ENCODE measurements around the gene VSTM2L.
"Not testable (repeated sequence)": the region's sequence is repeated elsewhere in the genome, so short reads cannot be mapped to it uniquely, and the experiment has no call there.

VSTM2L gene

GRCh38 chr20:37963483-37963882, 60.6 kb downstream of the VSTM2L start:
- DNase-seq (ENCODE audit: low spot score): not testable (repeated sequence)

GRCh38 chr20:37968841-37969401, 66.0 kb downstream of the VSTM2L start:
- DNase-seq (ENCODE audit: low spot score): peak; percentile 71

- no peak for DNase-seq (ENCODE audit: low spot score)
Observed at GRCh38 chr20:37969949-37970855, 67.3 kb downstream of the VSTM2L start.

GRCh38 chr20:37970856-37971245, 67.9 kb downstream of the VSTM2L start:
- DNase-seq (ENCODE audit: low spot score): no peak

- no peak for DNase-seq (ENCODE audit: low spot score)
Observed at GRCh38 chr20:37971561-37972127, 68.7 kb downstream of the VSTM2L start.

GRCh38 chr20:37972256-37973058, 69.5 kb downstream of the VSTM2L start:
- no peak for DNase-seq (ENCODE audit: low spot score)

GRCh38 chr20:37973059-37973910, 70.4 kb downstream of the VSTM2L start:
- no peak for DNase-seq (ENCODE audit: low spot score)

GRCh38 chr20:37976887-37977286, 74.0 kb downstream of the VSTM2L start:
- peak; percentile 49 for DNase-seq (ENCODE audit: low spot score)

- DNase-seq (ENCODE audit: low spot score): no peak
Observed at GRCh38 chr20:37977338-37977737, 74.4 kb downstream of the VSTM2L start.

GRCh38 chr20:37977786-37978185, 74.9 kb downstream of the VSTM2L start:
- no peak for DNase-seq (ENCODE audit: low spot score)

- no peak for DNase-seq (ENCODE audit: low spot score)
Observed at GRCh38 chr20:37979021-37979985, 76.4 kb downstream of the VSTM2L start.

GRCh38 chr20:37980383-37980782, 77.5 kb downstream of the VSTM2L start:
- no peak for DNase-seq (ENCODE audit: low spot score)

- DNase-seq (ENCODE audit: low spot score): no peak
Observed at GRCh38 chr20:37980876-37981275, 77.9 kb downstream of the VSTM2L start.

GRCh38 chr20:37981568-37981967, 78.6 kb downstream of the VSTM2L start:
- no peak for DNase-seq (ENCODE audit: low spot score)

- DNase-seq (ENCODE audit: low spot score): no peak
Observed at GRCh38 chr20:37983286-37983685, 80.4 kb downstream of the VSTM2L start.

- DNase-seq (ENCODE audit: low spot score): no peak
Observed at GRCh38 chr20:37984018-37984785, 81.3 kb downstream of the VSTM2L start.

- no peak for DNase-seq (ENCODE audit: low spot score)
Observed at GRCh38 chr20:37986044-37986858, 83.3 kb downstream of the VSTM2L start.
